Parietal lobe (tissue), 2 donors: ENCODE results near the gene ARHGEF38. TPM values are rescaled to one million over a fixed set of nuclear protein-coding genes. Genes with fewer than 3 reads are reported as not detected.

Source experiments
- small RNA-seq: library from RNA; depleted of rRNA; stranded (forward); fragments of <200 nt; gene quantifications from one replicate; pipeline ENCODE3, GENCODE V24; 2014; ENCODE audit warnings: low replicate concordance
- total RNA-seq: library from RNA; depleted of rRNA; stranded (reverse); fragments of >200 nt; gene quantifications from one replicate; pipeline ENCODE4 v1.2.3, GENCODE V29; 2014

The ARHGEF38 gene, protein sequence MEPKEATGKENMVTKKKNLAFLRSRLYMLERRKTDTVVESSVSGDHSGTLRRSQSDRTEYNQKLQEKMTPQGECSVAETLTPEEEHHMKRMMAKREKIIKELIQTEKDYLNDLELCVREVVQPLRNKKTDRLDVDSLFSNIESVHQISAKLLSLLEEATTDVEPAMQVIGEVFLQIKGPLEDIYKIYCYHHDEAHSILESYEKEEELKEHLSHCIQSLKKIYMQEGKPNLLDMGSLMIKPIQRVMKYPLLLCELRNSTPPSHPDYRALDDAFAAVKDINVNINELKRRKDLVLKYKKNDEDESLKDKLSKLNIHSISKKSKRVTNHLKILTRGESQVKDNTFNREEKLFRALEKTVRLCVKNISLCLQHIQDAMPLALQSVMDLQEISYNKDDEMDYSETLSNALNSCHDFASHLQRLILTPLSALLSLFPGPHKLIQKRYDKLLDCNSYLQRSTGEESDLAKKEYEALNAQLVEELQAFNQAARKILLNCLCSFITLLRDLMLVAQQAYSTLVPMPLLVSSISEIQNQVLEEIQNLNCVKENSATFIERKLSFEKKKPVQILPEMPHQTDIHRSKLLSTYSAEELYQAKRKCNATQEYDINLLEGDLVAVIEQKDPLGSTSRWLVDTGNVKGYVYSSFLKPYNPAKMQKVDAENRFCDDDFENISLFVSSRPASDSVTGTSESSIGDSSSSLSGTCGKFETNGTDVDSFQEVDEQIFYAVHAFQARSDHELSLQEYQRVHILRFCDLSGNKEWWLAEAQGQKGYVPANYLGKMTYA
- under 0.01 TPM for total RNA-seq

DNA sequence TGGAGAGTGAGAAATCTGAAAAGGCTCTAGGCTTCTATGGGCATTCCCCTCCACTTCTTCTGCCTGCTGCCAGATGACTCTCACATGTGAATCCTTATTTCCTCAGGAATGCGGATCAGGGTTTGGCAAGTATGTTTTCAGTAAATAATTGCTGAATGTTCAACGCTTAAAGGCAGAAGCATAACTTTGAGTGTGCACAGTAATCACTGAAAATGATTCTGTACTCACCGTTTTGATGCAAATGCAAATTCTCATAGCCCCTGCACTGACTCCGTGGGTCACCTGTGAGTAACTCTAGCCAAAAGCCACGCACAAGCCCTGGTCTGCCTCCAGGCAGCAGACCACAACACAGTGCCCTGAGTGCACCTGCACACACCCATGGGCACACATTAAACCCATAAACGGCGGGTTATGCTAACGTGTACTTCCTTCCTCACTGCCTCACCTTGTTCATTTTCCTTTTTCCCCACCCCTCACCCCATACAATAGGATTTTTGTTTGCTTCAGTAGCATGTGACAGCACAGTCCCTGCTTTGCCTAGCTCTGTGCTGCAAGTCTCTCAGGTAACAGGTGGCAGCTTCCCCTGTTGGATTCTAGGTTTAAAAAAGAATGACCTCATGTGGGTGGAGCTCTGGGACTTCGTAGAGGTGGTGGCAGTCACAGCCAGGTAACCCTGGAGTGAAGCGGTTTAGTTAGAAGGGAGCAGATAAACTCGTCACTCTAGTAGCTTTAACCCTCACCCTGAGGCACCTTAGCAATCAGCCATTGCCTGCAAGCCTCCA lies at the start of gene ARHGEF38:
Gene ARHGEF38, plus strand, starts transcription at position 656 of the 782 bp plus-strand sequence. CDS start 146 bp downstream, outside the sequence.

DNA sequence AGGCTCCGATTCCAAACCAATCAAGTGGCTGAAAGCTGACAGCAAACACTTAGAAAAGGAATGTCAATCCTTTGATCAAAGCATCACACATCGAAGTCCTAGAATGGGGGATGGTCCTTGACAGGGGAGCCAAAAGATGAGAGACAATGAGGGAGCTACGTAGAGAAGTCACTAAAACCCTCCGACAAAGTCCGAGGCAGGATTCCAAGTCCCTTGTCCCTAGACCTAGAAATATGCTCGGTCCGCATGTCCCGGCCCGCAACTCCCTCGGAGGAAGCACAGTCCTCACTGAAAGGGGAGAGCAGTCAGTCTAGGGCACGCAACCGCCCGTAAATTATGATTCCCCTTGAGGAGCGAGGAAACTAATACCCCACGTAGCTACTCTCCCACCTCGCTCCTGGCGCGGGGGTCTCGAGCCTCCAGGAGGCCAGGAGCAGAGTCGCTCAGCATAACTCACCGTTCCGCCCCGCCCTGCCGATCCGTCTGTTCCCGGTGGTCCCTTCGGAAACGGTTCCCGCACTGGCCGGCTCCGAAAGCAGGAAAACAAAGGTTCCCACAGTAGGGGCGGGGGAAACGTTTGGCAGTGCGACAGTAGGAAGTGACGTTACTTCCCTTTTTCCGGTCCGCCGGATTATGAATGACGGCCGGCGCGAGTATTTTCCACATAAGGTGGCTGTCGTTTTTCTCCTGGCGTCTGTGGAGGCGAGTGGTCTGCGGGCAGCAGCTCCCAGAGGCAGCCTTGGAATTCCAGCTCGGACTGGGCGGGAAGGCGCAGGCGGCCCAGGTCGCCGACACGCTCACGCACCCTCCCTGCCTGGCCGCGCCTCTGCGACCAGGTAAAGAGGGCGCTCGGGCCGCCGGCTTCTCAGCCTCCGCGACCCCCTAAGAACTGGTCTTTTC lies 156.0 kb downstream of the ARHGEF38 start, which contains the start of the genes GSTCD and INTS12:
Gene GSTCD, plus strand, starts transcription at position 604 of the 900 bp plus-strand sequence. CDS start 8,830 bp downstream, outside the sequence.
Gene INTS12, minus strand, starts transcription at position 509 of the 900 bp plus-strand sequence. CDS start 8,684 bp downstream, outside the sequence.

Small RNA genes lying within 50 kb of the gene (small RNA-seq; reads per million reads assigned to genes)
- not detected for gene ATP5F1EP1

Other genes starting within 250 kb of the ARHGEF38 start
- gene PPA2, start 78.6 kb upstream of the ARHGEF38 start, total RNA-seq = 55.4 TPM
- 38.2 TPM for gene INTS12, start 156.1 kb downstream of the ARHGEF38 start, total RNA-seq
- 36.3 TPM for gene GSTCD, start 156.2 kb downstream of the ARHGEF38 start, total RNA-seq